ENCODE results near the gene MPDZ.

Gene MPDZ, protein sequence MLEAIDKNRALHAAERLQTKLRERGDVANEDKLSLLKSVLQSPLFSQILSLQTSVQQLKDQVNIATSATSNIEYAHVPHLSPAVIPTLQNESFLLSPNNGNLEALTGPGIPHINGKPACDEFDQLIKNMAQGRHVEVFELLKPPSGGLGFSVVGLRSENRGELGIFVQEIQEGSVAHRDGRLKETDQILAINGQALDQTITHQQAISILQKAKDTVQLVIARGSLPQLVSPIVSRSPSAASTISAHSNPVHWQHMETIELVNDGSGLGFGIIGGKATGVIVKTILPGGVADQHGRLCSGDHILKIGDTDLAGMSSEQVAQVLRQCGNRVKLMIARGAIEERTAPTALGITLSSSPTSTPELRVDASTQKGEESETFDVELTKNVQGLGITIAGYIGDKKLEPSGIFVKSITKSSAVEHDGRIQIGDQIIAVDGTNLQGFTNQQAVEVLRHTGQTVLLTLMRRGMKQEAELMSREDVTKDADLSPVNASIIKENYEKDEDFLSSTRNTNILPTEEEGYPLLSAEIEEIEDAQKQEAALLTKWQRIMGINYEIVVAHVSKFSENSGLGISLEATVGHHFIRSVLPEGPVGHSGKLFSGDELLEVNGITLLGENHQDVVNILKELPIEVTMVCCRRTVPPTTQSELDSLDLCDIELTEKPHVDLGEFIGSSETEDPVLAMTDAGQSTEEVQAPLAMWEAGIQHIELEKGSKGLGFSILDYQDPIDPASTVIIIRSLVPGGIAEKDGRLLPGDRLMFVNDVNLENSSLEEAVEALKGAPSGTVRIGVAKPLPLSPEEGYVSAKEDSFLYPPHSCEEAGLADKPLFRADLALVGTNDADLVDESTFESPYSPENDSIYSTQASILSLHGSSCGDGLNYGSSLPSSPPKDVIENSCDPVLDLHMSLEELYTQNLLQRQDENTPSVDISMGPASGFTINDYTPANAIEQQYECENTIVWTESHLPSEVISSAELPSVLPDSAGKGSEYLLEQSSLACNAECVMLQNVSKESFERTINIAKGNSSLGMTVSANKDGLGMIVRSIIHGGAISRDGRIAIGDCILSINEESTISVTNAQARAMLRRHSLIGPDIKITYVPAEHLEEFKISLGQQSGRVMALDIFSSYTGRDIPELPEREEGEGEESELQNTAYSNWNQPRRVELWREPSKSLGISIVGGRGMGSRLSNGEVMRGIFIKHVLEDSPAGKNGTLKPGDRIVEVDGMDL (N-terminal part only)

DNA sequence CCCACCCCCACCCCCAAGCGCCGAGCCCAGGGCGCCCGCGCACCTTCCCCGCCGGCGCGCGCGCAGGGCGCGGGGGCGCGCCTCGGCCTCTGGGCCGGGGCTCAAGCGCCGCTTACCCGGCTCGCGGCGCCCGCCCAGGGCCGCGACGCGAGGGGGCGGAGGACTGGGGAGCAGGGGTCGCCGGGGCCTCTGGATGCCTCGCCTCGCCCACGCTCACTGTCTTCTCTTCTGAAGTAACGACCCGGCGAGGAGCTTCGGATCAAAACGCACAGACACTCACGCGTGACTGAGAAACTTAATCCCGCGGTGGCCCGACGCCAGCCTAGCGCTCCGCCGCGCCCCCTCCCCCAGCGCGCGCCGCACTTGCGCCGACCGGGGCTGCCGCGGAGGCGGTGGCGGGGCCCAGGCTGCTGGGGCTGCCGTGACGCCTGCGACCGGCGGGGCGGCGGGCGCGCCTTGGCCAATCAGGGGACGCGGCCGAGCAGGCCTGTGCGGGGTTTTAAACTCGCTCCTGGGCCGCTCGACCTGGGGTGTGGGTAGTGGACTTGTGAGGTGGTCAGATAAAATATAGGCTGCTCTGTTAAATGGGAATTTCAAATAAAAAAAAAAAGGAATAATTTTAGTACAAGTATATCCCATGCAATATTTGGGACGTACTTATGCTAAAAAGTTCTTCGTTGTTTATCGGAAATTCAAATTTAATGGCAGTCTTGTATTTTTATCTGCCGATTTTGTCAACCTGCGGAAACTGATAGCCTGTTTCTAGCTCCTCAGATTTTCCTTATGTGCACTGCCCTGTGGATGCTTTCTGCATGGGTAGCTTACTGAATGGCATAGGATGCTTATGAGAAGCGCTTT, at the start of gene MPDZ:
MPDZ (minus strand) TSS at position 409 of the 858 bp plus-strand sequence. CDS start 29,377 bp downstream, outside the sequence.
- in situ Hi-C loops (cut with MboI; ENCODE audit: low sequenced_read_pairs): no loop called here

DNA sequence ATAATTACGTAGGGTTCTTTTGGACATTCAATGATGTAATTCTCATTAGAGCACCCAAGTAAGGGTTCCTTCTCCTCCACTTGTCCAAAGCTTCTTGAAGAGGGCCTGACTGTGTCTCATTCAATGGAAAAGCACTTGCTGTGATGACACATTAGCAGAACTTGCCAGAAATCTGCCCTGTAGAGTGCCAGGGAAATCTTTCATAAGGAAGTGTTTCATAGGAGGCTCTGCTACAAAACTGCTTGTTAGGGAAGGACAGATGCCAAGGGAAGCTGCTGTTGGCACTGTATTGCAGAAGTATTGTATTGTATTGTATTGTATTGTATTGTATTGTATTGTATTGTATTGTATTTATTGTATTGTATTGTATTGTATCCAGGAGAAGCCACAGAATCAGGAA, 45.5 kb upstream of the MPDZ start:
- in situ Hi-C loops (cut with MboI; ENCODE audit: low sequenced_read_pairs): no loop called here

DNA sequence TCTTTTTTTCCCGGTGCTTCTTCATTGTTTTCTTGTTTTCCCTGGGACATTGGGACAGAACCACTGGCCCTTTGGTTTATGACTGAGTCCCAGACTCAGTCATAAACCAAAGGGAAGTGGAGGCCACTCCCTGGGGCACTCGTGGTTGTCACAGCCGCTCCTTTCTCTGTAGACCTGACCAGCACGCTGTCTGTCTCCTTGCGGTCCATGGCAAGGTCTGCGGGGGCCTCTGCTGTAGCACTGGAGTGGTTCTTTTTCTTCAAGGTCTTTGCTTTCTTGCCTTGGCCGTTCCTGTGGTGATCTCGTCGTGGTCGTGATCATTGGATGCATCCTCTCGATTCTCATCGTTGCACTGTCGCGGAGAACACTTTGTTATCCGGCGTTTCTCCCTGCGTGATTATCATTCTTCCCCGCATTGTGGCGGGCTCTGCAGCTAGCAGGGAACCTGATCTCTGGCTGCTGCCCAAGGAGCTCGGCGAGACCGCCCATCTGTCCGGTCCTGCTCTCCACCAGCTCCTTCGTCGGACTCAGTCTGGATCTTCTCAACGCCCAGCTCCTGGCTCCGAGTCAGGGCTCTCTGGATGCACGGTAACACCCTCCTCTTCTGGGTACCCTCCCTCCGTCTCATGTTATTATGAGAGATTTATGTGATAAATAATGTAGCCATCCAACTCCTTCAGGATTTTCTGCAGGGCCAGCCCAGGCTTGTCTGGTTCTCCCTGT, 43.5 kb upstream of the MPDZ start:
- in situ Hi-C loops (cut with MboI; ENCODE audit: low sequenced_read_pairs): no loop called here

DNA sequence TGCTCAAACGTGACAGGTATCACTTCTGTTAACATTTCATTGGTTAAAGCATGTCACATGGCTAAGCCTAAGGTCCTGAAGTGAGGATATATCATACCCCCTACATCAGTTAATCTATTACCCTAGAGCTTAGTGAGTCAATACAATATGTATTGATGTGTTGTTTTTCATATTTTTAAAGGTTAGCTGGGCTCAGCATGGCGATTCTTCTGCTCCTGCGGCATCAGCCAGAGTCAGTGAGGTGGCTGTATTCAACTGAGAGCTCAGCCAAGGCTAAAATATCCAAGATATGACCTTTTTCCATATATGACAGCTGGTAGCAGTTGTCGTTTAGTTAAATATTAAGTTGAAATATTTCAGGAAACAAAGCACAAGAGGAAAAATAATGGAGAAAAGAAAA, 38.5 kb upstream of the MPDZ start:
- in situ Hi-C loops (cut with MboI; ENCODE audit: low sequenced_read_pairs): no loop called here

DNA sequence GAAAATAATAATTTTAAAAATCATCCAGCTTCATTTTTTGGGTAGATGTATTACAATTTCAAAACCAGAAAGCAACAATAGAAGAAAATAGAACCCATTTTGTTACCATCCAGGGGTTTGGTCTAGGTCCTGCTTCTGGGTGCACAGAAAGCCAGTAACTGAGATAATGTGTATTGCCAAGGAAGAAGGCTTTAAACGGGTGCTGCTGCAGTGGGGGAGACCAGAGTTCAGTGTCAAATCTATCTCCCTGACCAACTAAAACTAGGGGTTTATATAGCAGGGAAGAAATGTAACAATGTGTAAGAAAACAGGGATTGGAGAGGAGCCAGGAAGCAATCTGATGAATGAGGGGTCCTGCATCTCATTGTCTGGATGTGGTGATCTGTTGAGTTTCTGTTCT, 17.5 kb upstream of the MPDZ start:
- in situ Hi-C loops (cut with MboI; ENCODE audit: low sequenced_read_pairs): no loop called here

DNA sequence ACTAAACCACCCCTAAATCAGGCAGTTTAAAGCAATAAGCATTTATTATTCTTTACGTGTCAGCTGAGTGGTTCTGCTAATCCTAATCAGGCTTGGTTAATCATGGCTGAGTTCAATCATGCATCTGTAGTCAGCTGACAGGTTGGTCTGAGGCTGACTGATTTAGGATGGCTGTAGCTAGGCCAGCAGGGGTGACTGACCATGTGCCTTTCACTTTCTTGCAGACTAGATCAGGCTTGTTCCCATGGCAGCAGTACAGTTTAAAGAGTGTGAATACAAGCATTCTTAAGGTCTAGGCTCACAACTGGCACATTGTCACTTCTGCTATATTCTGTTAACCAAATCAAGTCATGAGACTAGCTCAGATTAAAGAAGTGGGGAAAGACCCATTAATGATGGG, 16.1 kb upstream of the MPDZ start:
- in situ Hi-C loops (cut with MboI; ENCODE audit: low sequenced_read_pairs): no loop called here

DNA sequence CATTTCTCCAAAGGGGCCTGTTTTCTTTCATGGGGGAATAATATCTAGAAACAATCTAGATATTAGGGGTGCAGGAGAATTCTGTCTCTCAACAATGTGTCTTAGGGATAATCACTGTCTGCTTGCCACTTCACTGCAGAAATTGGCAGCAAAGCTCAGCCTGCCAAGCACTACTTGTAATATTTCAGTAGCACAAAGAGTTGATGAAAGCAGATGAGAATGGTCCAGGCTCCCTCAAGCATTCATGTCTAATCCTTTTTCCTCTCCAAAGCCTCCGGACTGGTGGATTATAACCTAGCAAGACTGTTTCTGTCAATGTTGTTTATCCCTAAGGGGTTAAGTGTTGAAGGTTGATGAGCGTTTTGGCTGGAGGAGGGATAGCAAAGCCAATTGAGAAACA, 13.3 kb upstream of the MPDZ start:
- in situ Hi-C loops (cut with MboI; ENCODE audit: low sequenced_read_pairs): no loop called here

DNA sequence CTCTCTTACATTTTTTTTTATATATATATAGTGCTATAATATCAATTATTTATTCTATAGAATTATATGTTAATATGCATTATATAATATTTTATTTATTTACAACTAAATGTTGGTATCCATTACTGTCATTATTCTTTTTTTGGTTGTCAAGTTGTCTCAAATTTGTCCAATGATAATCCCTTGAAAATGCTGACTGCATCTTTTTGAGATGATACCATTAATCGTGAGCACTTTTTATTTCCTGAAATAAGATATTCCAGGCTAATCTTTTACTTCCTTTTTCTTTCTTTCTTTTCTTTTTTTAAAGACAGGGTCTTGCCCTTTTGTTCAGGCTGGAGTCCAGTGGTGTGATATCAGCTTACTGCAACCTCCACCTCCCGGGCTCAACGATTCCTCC, 12.7 kb upstream of the MPDZ start:
- in situ Hi-C loops (cut with MboI; ENCODE audit: low sequenced_read_pairs): no loop called here

DNA sequence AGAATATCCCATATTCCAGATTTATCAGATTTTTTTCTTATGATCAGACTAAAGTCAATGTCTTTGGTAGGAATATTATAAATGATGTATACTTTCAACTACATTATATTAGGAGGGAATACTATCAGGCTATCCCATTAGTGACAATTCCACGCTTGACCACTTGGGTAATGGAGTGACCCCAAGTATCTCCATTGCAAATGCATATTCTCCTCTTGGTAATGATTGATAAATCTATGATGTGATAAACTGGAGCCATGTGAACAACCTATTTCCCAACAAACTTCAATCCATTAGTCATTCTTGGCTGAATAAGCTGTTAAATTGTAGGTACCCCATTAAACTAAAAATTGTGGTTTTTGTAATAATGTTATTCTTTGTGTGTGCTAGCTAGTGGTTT, 12.2 kb upstream of the MPDZ start:
- in situ Hi-C loops (cut with MboI; ENCODE audit: low sequenced_read_pairs): no loop called here

DNA sequence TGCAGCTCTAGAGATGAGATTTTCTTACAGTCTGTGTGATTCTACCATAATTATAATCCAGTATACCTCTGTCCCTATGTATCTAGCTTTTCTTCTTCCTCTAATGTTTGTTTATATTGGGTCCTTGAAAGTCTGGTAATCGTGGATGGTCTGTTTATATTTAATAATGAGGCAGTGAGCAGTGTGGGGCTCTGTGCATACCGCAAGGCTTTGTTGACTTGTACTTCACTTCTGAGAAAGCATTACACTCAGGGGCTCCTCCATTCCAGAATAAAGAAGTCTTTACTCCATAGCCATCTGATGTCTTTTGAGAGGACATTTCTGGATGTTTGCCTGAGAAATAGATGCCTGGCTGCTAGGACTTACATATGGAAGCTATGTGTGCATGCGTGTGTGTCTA, 4.5 kb upstream of the MPDZ start:
- in situ Hi-C loops (cut with MboI; ENCODE audit: low sequenced_read_pairs): no loop called here

DNA sequence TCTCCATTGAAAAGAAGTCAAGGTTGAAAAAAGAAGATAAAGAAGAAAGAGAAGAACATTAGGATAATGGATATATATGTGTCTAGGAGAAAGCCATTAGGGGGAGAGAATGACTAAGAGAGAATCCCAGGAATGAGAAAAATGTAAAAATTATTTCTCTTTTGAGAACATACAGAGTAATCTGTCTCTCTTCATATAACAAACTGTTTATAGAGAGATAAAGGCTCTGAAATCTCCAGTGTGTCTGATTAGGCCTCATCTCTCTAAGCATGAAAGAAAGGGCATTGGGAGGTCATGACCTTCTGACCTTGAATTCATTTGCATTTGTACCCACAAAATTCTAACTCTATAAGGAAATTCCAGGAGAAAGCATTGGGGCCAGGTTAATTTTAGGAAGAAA, 3.5 kb upstream of the MPDZ start:
- in situ Hi-C loops (cut with MboI; ENCODE audit: low sequenced_read_pairs): no loop called here

DNA sequence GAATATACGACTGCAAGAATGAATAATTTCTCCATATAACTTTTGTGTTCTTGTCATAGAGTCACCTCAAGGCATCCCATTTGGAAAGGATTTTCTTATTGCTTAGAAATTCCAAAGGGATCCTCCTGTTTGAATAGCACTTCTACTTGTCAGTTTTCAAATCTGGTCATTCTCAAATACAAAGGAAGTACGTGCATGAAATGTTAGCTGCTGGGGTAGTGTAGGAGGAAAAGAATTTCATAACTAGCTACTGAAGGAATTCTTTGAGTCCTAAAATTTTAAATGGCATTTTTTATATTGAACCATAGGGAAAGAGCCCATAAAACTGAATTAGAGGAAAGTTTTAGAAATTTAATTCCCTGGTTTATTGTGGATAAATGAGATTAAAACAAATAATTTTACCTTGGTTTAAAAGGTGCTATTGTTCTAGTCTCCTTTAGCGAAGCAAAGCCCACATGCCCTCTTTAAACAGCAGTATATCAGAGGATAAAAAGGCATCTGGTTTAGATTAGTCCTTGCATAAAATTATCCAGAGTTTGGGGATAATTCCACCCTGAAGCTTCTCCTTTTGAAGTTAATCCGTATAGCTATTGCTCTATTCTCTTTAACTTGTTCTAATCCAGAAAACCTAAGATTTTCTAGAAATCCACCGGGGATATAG, 2.0 kb upstream of the MPDZ start:
- in situ Hi-C loops (cut with MboI; ENCODE audit: low sequenced_read_pairs): no loop called here

DNA sequence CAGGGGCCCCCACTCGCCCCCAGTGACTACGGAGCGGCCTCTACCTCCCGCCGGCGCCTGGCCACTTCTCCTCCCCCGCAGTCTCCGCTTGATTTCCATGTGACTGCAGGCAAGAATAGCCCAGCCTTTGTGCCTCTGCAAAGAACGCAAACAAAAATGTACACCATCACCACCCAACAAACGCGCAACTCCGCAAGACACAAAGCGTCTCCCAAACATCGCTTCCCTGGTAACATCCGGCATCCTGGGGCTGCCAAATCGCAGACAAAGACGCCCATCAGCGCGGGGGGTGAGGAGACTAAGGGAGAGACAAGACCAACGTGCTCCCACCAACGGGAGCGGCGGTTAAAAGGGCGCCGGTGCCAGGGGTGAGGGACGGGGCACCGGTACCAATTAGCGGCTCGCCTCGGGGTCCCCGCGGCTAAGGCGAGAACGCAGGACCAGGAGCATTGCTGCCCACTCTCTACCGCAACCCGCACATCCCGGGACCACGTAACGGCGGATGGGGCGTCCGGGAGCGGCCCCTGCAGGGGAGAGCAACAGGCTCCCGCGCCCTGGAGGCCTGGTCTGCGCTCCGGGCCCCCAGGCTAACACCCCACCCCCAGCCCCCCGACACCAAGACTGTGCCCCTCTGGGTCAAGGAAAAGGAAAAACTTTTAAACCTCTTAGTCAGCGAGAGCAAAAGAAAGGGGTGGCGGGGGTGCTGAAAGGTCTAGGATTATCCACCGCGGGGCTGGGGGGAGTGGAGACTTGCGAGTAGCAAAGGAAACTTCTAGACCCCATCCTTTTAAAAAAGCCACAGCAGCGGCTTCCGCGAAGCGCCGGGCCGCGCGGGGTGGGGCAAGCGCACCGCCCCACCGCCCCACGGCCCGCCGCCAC, 885 bp downstream of the MPDZ start:
- in situ Hi-C loops (cut with MboI; ENCODE audit: low sequenced_read_pairs): no loop called here

DNA sequence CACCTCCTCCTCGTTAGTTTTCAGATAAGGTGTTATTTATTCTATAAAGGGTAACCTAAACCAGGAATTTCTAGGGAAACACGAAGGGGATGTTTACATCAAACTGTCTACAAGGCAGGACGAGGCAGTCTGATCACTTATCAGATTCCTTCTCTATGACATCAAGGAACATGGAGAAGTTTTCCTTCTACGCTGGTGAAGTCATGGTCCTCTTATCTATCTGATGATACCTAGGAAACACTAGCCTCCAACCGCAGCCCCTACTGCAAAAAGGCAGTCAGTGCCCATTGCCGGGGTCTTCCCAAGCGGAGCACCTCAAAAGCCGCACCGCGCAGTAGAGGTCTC, 1.5 kb downstream of the MPDZ start:
- in situ Hi-C loops (cut with MboI; ENCODE audit: low sequenced_read_pairs): no loop called here

DNA sequence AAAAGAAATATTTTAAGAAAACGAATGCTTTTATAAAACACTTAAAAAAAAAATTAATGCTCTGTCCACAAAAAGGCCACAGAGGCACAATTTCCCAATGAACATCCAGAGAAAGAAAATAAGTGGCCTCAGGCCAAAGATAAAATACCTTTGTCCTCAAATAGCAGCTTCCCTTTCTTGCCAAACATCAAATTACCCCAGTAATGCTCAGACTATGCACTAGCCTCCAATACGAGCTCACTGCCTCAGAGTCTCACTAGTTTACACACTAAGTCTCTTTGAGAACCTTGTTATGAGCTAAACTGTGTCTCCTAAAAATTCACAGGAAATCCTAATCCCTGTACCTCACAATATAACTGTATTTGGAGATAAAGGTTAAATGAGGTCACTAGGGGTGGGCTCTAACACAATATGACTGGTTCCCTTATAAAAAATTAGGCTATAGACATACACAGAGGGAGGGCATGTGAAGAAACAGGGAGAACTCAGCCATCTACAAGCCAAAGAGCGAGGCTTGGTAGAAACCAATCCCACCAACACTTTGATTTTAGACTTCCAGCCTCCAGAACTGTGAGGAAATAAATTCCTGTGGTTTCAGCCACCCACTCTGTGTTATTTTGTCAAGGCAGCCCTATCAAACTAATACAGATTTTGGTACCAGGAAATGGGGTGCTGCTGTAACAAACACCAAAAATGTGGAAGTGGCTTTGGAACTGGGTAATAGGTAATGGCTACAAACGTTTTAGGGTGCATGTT, 4.4 kb downstream of the MPDZ start:
- in situ Hi-C loops (cut with MboI; ENCODE audit: low sequenced_read_pairs): no loop called here

DNA sequence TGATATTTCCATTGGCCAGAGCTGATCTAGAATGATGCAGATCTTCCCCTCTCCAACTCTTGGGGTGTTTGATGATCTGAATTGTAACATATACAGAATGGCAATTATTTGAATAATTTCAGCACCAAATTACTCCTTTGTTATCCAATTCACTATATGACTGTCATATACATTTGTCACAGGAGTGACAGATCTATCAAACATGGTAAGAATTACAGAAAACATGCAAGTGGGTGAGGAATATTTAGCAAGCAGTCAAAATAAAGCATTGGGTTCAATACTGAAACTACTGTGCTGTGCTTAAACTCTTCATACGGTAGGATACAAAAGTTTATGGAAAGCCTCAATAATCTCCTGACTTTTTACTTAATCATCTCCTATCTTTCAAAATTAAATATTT, 8.8 kb downstream of the MPDZ start:
- in situ Hi-C loops (cut with MboI; ENCODE audit: low sequenced_read_pairs): no loop called here

DNA sequence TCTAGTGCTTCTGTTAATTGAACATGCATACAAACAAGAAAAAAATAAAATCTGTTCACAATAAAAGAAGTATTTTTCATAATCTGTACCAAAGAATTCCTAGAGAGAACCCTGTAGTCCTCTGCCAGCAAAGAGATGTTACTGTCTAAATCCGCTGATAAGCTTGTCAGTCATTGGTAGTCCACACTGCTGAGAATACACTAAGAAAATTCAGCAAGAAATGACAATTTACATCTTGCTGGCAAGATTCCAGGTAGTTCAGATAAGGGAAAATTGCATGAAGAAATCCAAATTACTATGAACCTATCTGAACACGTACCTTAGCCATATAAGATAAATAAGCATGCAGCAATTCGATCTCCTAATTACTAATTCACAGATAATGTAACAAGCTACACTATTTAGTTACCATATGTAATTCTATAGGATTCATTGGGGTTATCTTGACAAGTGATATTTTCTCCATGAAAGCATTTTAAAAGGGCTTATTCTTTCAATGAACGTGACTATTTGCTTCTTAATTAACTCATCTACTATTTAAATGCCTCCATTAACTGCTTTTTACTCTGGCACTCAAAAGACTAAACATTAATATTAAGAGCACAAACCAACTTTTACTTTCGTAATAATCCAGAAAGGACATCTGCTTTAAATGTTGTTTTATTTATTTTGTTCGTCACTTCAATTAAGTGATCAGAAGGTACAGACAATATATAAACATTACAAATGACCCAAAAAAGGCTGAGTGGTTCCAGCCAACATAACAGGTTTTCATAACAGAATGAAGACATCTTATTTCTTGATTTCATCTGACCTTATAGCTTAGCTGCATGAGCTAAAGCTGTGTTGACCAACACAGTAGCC, 9.7 kb downstream of the MPDZ start:
- in situ Hi-C loops (cut with MboI; ENCODE audit: low sequenced_read_pairs): no loop called here

Measured in HL-60/S4 treated with phorbol 12-myristate 13-acetate at 8.2 ng/mL for 4 days and 3 days (cell line).